A673 (cell line): Measurements from ENCODE around the gene HS6ST3. TPM values are rescaled to one million over a fixed set of nuclear protein-coding genes. Genes with fewer than 3 reads are reported as not detected.
"Not testable (repeated sequence)": the region's sequence is repeated elsewhere in the genome, so short reads cannot be mapped to it uniquely, and the experiment has no call there.

ENCODE experiments used
- BruUV-seq: library from RNA; stranded (reverse); fragments of 400-500 nt; replicated peaks from 2 replicates; lab custom pipeline; 2021; lab: Mats Ljungman, UMichigan
- CTCF ChIA-PET: fragments of 300-600 bp; sonication (Branson Sonifier 250); formaldehyde crosslinking; loops from one replicate; lab custom pipeline; 2022; ENCODE audit warnings: antibody characterized with exemption; lab: Charles Lee
- POLR2A ChIA-PET: fragments of 300-600 bp; sonication (Branson Sonifier 250); formaldehyde crosslinking; loops from one replicate; lab custom pipeline; 2022; ENCODE audit warnings: antibody characterized with exemption; ENCODE audit not compliant: low non-redundant PET; lab: Charles Lee
- DNase-seq: peaks from one replicate; pipeline ENCODE4 v3.0.0-alpha.2; 2015; ENCODE audit warnings: low spot score
- H3K27ac ChIP-seq: fragments of 200-600 bp; sonication (generic); 2 replicates; pipeline ENCODE4 v1.5.1; 2016; ENCODE audit warnings: mixed run types, low read depth, mild to moderate bottlenecking, mixed read lengths, antibody characterized with exemption, low read length; ENCODE audit not compliant: poor library complexity, severe bottlenecking
- H3K27me3 ChIP-seq: fragments of 200-600 bp; sonication (generic); replicated peaks from 2 replicates; pipeline ENCODE4 v1.6.1; 2017; ENCODE audit warnings: mixed run types, low read depth, mild to moderate bottlenecking, mixed read lengths, antibody characterized with exemption, low read length; ENCODE audit not compliant: insufficient read depth, poor library complexity
- H3K36me3 ChIP-seq: fragments of 200-600 bp; sonication (generic); 2 replicates; pipeline ENCODE4 v1.6.1; 2016; ENCODE audit warnings: mixed run types, mild to moderate bottlenecking, mixed read lengths, antibody characterized with exemption, low read length; ENCODE audit not compliant: insufficient read depth, poor library complexity, severe bottlenecking
- H3K4me1 ChIP-seq: fragments of 200-600 bp; sonication (generic); 2 replicates; pipeline ENCODE4 v1.6.1; 2017; ENCODE audit warnings: mixed run types, mild to moderate bottlenecking, mixed read lengths, antibody characterized with exemption, low read length; ENCODE audit not compliant: insufficient read depth, poor library complexity, severe bottlenecking
- H3K4me3 ChIP-seq: fragments of 200-600 bp; sonication (generic); 2 replicates; pipeline ENCODE4 v1.5.1; 2016; ENCODE audit warnings: low read depth, mixed run types, mild to moderate bottlenecking, mixed read lengths, low read length; ENCODE audit not compliant: poor library complexity, severe bottlenecking
- H3K9me3 ChIP-seq: fragments of 200-600 bp; sonication (generic); 2 replicates; pipeline ENCODE4 v1.6.1; 2016; ENCODE audit warnings: mixed run types, low read depth, mild to moderate bottlenecking, mixed read lengths, antibody characterized with exemption, low read length; ENCODE audit not compliant: poor library complexity, severe bottlenecking
- EZH2 ChIP-seq: fragments of 200-600 bp; sonication (generic); IDR thresholded peaks from 2 replicates; pipeline ENCODE4 v1.6.1; 2017; ENCODE audit warnings: borderline replicate concordance, low read depth, mild to moderate bottlenecking, mixed read lengths, antibody characterized with exemption, low read length; ENCODE audit not compliant: poor library complexity, severe bottlenecking
- intact Hi-C: fragments of 100-400 bp; cut with micrococcal nuclease; formaldehyde crosslinking; loops from one replicate; pipeline ENCODE4 v1.10.0; 2022; ENCODE audit not compliant: unreplicated experiment
- total RNA-seq: library from RNA; stranded (reverse); gene quantifications from 2 replicates; pipeline ENCODE4 v1.2.3, GENCODE V29; 2021
- TF ChIP-seq, protein P1 (sequence below): fragments of 300-800, 200-600 bp; sonication (generic); conservative IDR thresholded peaks from 2 replicates; pipeline ENCODE4 v1.5.1; 2017; ENCODE audit warnings: low read depth, mild to moderate bottlenecking, antibody characterized with exemption, low read length, moderate library complexity, mixed read lengths

Gene HS6ST3
- total RNA-seq, 1 experiment from 2014 or later = not detected

DNA sequence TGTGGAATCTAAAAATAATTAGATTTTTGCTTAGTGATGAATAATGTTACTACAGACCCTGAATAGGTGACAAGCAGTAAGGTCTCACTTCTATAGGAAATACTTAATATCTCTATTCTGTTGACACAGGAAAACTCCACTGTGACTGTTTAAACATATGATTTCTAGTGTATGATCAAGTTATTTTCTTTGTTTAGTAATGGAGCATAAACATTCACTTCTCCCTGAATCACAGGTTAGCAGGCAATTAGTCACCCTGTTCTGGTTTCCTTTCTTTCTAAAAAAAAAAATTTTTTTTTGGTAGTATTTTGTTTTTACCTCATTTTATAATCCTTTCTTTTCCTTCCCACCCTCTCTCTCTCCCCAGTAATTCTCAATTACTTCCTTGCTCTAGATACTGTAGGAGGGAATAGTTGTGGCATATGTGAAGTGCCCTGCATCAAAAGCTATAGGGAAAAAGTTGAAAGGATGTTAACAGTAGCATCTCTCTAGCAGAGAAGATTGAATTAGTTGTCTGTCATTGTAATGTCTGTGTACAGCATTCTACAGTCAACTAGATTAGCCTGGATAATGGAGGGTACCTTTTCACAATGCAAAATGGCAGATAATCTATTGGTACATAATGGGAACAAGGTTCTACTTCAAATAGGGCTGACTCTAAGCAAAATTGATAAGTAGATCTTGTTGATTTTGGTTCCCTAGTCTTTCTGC, 3.5 kb downstream of the HS6ST3 start:
- DNase-seq = no peak
- ChIA-PET POLR2A (no interaction called here), CTCF (no interaction called here)
- Histone ChIP-seq H3K27ac (no peak overlapping the region), H3K9me3 (no peaks in the 10 kb centered on the region), H3K4me3 (no peak overlapping the region), H3K27me3 (peaks cover 71% of the 10 kb centered on the region), H3K36me3 (no peaks in the 10 kb centered on the region), H3K4me1 (no peaks in the 10 kb centered on the region)
- intact Hi-C loops = no loop called here
- BruUV-seq = no TSS peak
- TF ChIP-seq, protein P1, sequence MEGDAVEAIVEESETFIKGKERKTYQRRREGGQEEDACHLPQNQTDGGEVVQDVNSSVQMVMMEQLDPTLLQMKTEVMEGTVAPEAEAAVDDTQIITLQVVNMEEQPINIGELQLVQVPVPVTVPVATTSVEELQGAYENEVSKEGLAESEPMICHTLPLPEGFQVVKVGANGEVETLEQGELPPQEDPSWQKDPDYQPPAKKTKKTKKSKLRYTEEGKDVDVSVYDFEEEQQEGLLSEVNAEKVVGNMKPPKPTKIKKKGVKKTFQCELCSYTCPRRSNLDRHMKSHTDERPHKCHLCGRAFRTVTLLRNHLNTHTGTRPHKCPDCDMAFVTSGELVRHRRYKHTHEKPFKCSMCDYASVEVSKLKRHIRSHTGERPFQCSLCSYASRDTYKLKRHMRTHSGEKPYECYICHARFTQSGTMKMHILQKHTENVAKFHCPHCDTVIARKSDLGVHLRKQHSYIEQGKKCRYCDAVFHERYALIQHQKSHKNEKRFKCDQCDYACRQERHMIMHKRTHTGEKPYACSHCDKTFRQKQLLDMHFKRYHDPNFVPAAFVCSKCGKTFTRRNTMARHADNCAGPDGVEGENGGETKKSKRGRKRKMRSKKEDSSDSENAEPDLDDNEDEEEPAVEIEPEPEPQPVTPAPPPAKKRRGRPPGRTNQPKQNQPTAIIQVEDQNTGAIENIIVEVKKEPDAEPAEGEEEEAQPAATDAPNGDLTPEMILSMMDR = no peak
- TF ChIP-seq EZH2 = no peak

DNA sequence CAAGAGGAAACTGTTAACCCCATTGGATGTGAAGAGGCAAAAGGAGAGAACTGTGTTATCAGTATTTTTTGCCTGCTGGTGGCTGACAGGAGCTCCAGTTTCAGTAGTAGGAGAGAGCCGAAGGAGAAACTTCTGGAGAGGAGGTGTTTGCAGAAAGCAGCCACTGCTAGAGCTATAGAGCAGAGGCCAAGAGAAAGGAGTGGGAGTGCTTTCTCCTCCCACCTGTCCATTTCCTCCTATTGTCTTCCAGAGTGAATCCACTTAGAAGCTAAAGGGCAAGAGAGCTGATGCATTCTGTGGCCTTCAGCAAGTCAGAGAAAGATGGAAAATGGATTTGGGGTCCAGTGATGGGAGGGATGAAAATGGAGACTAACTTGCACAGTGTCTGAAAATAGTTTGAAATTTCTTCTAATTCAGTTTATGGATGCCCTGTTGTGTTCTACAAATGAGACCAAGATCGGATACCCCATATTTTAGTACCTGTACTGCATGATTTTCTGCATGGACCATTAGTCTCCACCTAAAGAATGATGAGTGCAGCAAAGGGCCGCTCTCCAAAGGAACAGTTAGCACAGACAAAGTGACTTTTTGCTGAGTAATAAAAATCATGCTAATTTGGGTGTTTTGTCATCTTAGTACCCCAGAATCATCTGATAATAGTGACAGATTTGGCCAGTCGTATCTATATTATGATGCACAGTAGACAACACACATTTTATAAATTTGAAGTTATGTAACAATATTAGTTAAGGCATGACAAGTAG, 10.7 kb downstream of the HS6ST3 start:
- no TSS peak for BruUV-seq

DNA sequence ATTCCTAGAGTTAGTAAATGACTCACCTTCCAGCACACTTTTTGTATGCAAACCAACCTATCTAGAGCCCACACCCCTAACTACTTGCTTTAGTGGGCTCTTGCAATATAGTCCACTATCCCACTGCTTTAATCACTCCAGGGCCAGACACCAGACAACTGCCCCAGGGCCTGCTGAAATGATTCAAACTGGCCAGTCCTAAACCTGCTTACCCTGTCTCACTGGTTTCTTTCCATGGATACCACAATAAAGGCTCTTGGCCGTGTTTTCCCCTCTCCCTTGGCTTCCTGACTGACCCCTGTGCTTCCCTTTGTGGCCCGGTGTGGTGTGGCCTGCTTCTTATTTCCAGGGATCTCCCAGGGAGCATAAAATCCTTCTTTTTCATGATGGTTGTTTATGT, 14.6 kb downstream of the HS6ST3 start:
- no TSS peak for BruUV-seq
- Histone ChIP-seq H3K4me3 (no peak overlapping the region), H3K4me1 (no peaks in the 10 kb centered on the region), H3K27me3 (peaks cover 13% of the 10 kb centered on the region), H3K27ac (no peak overlapping the region), H3K9me3 (no peaks in the 10 kb centered on the region), H3K36me3 (no peaks in the 10 kb centered on the region)
- no peak for DNase-seq
- intact Hi-C loops = no loop called here
- TF ChIP-seq, protein P1 = no peak
- TF ChIP-seq EZH2 = no peak
- POLR2A ChIA-PET = no interaction called here
- CTCF ChIA-PET = no interaction called here

More for the DNA sequence above, 10.7 kb downstream of the HS6ST3 start:
- intact Hi-C loops = no loop called here
- Histone ChIP-seq H3K27ac (no peak overlapping the region), H3K4me3 (no peak overlapping the region), H3K36me3 (no peaks in the 10 kb centered on the region), H3K4me1 (no peaks in the 10 kb centered on the region), H3K27me3 (peaks cover 23% of the 10 kb centered on the region), H3K9me3 (no peaks in the 10 kb centered on the region)
- DNase-seq = no peak
- POLR2A ChIA-PET = no interaction called here
- no peak for TF ChIP-seq EZH2
- TF ChIP-seq, protein P1 = no peak
- CTCF ChIA-PET = no interaction called here

DNA sequence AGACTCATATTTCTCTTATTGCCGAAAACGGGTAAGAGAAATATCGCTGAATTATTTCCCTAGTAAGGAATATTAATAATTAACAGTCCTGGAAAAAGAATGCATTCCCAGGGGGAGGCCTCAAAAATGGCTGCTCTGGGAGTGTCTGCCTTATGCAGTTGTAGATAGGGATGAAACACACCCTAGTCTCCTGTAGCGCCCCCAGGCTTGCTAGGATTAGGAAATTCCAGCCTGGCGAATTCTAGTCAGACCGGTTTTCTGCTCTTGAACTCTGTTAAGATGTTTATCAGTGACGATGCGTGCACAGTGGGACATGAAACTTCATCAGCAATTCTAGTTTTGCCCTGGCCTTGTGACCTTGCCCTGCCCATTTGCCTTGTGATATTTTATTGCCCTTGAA, 18.2 kb downstream of the HS6ST3 start:
- POLR2A ChIA-PET = not testable (repeated sequence)

More for the DNA sequence above, 18.2 kb downstream of the HS6ST3 start:
- H3K4me3 ChIP-seq, intact Hi-C loops, H3K4me1 ChIP-seq, H3K27ac ChIP-seq, BruUV-seq, CTCF ChIA-PET, H3K27me3 ChIP-seq, H3K9me3 ChIP-seq, H3K36me3 ChIP-seq, DNase-seq: not testable (repeated sequence)
